GM19324 (cell line): ENCODE data around the gene RPTOR.

Experiments
- ATAC-seq: cut with Tn5 transposase; IDR thresholded peaks from one replicate; pipeline ENCODE4 v1.9.1; 2021; ENCODE audit warnings: mild to moderate bottlenecking, moderate library complexity; ENCODE audit not compliant: unreplicated experiment, low FRiP score

RPTOR gene

DNA sequence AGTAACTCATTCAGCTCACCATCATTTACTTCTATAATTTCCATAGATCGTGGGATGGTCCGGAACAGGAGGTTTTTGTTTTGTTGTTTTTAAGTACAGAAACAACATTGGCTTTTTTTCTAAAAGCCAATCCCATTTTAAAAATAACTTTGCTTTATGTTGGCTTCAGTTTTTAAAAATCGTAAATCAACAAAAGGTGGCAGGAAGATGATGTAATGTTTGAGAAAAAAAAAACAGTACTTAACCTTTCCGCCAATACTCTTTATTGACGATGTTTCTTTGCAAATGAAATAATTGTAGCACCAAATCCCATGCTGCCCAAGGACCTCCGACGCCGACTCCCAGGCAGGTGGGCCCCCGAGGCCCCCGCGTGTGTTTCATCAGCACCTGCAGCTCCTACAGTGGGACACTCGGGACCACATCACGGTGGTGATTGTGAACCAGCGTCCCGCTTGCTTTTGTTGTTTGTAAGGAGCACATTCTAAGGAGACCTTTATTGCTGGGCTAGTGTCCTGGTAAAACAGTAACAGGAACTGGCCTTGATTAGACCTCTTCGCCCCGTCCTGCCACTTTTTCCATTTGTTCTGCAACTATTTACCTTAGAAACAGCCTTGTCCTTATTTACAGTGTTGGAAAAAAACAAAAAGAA lies 306.8 kb downstream of the RPTOR start:
- ATAC-seq, result no peak

DNA sequence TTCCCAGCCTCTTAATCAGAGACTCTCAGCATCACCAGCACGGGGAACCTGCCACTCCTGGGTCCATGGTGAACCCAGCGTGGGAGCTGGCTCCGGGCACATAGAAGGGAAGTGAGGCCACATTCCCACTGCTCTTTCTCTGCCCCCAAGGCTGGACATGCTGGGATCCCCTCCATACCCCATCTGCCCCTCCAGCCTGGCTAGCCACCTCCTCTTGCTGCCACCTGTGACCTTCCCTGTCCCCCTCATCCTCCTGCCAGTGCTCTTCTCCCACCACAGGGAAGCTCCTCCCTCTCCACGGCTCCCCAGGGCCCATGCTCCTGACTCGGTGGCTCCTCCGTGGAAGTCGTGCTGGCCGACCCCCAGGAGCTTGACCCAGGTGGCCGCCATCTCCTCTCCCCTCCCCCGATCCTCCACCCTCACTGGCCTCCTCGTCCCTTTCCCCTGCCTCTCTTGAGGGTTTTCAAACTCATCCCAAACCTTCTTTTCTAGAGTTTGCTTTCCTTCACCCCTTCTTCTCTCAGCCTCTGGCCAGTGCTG lies 307.9 kb downstream of the RPTOR start:
- no peak for ATAC-seq

DNA sequence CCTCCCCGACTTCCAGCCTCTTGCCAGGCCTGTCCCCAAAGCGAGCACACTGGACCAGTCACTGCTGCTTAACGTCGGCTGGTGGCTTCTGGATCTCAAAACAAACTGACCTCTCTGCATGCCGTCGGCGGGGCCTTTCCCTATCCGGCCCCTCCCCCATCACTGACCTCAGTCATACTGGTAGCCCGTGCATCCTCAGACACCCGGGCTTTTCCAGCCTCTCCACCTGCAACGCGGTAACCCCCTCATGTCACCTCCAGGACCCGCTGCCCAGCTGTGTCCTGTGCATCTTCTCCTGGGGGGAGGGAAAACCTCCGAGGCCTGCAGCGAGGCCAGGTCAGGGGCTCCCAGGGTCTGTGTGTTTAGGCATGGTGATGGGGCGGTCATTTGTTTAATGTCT lies 308.4 kb downstream of the RPTOR start:
- ATAC-seq, result no peak

DNA sequence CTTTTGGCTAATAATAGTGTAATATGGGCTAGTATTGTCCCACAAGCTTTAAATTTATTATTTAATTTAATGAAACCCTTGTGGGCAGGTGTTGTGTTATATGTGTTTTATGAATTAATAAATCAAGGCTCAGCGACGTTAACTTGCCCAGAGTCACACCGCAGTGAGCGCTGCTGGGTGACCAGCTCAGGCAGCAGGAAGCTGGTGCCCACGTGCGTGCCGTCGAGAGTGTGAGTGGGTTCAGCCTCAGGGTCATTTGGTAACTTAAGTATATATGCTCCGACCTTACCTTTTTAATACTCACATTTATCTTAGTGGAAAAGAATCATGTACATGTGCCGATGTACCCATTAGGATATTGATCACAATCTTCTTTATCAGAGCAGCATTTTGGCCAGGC lies 309.6 kb downstream of the RPTOR start:
- no peak for ATAC-seq

DNA sequence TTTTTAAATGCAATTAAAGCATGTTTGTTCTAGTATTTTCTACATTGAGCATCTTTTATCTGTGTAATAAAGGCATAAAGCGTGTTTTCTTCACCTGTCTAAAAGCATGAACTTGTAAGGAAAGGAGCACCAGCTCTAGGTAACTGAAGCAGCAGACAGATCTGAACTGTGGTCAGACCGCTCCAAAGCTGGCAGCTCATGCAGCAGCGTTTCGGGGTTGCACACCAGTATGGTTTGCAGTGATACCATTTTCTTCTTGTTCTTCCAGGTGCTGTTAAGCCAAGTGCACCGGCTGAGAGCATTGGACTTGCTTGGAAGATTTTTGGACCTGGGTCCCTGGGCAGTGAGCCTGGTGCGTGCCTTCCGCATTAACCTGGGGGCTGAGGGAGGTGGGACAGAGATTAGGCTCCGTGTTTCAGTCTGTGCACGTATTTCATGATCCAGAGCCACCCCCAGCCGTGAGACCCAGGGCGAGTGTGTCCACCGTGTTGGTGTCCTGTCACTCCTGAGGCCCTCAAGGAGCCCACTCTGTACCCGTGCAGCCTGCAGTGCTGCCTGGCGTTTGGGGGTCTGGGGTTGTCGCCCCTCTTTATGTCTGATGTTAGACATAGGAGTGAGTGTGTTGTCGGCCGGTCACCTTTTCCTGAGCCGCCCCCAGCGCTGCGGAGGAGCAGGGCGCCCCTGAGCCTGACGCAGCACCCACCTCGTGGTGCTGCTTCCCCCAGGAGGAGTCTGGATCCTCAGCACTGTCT lies 310.7 kb downstream of the RPTOR start:
- ATAC-seq, result no peak

DNA sequence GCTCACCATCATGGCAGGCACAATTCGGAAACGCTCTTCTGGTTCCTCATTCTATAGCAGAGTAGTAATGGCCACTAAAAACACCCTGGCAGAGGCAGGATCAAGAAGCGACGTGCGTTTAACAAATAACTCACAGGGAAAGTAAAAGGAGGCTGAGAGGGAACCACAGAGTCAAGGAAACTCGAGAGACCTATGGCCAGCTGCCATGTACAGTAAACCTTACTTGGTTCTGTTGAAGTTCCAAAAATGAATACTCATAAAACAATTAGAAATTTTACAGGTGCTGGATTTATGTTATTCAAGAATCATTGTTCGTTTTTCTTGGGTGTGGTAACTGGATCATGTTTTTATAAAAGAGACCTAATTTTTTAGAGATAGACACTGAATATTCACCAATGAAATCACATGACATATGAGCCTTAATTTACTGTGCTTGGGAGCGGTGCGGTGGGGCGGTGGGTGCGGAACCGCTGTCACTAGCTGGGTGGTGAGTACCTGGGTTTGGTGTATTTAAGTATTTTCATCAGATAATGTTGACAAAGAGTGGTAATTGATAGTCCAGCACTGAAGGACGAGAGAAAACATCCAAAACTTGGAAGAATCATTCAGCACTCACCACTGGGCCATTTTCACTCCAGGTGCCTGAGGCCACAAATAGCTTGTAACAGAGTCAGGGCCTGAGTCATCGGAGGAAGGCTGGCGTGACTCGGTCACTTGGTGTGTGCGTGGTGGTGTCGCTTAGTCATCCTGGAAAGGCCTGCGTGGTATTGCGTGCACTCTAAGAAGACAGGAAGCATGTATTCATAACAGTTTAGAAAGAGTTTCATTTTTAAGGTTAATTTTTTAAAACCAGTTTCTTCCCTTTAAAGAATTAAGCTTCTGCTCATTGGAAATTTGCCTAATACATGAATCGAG lies 311.6 kb downstream of the RPTOR start:
- no peak for ATAC-seq

DNA sequence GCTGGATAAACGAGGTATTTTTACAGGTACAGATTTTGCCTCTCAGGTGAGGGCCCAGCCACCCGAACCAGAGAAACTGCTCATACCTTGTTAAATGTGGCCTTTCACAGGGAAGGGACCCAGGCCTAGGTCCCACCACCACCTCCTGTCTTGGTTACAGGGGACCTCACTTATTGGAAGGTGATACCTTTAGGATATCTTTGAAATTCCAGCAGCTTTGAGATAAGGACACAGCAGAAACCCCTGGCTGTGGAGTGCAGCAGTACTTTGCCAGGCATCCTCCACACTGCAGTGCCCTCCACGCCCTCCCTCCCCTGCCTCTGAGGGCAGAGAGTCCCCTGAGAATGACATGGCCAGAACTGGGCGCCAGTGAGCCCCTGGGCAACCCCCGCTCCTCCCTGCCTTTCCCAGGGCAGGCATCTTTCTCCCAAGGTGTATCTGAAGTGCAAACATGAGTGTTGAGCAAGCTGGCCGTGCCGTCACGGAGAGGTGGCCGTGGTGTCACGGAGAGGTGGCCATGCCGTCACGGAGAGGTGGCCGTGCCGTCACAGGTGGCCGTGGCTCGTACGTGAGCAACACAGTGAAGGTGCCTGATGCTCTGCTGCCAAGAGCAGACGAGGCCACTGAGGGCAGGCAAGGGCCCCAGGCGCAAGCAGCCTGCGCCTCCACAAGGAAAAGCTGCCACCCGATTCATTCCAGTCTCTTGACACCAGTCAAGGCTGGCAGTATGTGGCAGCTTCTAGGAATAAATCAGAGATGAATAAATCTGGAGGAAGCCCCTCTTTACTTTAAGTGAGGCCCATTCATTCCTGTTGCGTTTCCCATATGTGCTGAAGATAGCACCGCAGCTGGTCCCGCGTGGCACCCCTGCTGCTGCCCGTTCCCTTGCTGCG lies 312.5 kb downstream of the RPTOR start:
- no peak for ATAC-seq

DNA sequence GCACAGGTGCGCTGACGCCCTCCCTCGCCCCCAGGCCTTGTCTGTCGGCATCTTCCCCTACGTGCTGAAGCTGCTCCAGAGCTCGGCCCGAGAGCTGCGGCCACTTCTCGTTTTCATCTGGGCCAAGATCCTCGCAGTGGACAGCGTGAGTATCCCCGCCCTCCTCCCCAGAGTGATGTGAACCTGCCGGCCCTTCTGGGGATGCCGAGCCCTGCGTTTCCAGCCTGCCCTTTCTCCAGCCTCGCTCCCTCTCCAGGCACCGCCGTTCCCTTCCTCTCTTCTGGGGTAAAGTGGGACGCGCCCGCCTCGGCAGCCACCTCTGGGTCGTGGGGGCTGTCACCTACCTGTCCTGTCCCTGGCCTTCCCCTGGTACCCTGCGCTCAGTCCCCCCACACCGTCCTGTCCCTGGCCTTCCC lies 313.1 kb downstream of the RPTOR start:
- ATAC-seq, result no peak

DNA sequence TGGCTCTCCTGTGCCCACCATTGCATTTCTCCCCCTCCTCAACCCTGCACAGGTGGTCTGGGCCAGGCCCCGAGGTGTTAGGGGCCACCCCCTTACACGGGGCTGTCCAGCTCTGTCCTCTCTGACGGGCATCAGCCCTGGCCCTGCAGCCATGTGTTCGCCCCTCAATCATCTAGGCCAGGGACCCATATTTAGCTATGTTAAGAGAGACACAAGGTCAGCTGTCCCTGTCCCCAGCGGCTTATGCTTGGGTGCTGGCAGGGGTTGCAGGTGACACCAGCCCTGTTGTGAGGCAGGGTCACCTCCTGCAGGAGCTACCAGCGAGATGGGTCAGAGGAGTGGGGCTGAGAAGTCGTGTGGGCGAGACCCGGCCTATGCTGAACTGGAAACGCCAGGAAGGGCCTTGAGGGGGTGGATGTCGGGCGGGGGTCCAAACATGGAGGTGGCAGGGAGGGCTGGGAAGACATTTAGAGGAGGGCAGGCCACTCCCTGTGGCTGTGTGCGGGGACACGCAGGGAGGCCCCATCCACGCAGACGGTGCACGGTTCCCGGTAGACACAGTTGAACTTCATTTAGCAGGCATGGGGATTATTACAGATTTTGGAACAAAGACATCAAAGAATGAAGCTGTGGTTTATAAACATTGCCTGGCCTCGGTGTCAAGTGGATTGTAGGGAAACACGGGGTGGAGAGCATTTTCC lies 313.8 kb downstream of the RPTOR start:
- no peak for ATAC-seq

DNA sequence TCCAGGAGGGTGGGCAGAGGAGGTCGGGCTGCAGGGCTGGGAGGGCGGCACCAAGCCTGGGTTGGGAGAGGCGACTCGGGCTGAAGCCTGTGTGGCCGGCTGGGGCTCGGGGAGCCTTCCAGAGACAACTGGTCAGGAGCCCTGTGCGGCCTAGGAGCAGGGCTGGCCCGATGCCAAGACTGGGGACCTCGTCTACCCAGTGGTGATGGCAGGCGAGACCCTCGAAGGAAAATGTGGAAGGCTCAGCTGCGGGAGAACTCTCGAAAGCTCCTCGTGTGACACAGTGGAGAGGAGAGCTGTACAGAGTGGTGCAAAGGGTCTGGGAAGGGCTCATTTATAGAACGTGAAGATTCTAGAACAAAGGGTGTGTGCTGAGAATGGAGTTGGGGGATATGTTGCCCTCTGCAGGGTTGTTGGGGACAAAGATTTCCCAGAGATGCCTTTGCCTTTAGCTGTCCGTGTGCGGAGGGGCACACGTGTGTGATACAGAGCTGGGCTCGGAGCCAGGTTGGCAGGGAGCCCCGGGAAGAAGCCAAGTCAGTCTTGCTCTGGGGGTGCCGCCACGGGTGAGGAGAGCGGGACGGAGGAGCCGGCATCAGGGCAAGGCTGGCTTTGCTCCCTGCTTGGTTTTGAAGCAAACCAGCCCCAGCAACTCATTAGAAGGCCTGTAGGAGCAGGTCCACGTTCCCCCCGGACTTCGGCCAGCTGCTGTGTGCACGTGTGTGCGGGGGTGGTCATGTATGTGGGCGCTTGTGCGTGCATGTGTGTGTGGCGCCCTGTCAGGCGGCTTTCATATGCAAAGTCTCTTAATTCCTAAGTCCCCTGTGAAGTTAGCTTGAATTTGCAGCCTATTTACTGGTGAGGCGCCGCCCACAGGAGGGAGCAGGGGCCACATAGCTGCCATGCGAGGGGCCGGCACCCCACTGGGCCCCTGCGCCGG lies 314.6 kb downstream of the RPTOR start:
- ATAC-seq, result no peak

DNA sequence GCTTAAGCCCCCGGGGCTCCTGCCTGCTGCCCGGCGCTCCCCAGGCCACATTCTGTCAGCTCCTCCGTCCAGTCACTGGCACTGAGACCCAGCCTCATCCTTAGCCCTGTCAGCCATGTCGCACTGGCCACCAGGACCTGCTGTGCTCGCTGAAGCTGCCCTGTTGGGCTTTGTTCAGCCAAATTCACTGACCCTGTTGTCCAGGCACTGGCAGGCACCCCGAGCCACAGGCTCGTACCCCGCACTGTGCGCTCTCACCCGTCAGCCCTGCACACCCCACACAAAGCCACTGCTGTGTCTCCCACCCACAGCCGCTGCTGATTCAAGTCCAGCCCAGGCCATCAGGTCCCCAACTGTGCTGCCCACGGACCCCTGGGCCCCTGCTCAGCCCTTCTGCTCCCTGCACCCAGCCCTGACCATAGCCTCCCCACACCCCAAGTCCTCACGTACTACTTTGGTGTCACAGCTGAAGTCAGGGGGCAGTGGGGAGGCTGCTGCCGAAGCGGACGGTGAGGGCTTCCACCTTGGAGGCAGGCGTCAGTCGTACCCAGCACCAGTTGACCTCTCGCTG lies 315.5 kb downstream of the RPTOR start:
- ATAC-seq, result no peak

DNA sequence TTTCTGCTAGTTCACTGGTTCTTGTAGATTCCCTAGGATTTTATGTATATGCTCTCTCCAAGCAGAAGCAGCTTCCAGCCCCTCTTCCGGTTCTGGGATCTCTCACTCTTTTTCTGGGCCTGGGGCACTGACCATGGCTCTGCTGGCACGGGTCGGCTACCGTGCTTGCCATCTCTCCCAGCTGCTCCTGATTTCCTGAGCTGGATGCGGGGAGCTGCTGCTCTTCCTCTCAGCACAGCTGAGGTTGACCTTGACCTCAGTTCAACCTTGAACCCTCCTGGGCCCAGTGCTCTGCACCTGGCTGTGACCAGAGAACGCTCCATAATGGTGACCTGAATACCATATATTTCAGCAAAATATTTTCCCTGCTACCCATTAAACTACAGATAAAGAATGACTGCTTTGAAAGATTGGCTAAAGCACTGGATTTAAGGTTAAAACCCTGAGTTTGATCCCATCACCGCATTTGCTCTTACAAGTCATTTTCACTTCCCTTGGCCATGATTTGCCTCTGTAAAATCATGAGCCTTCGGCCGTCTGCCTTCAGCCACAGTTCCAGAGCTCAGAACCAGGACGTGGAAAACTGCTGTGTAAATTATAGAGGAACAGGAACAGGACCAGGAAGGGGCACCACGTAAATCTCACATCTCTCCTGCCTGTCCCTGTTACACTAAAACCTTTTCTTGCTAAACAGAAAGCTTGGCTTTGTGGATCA lies 316.2 kb downstream of the RPTOR start:
- no peak for ATAC-seq

DNA sequence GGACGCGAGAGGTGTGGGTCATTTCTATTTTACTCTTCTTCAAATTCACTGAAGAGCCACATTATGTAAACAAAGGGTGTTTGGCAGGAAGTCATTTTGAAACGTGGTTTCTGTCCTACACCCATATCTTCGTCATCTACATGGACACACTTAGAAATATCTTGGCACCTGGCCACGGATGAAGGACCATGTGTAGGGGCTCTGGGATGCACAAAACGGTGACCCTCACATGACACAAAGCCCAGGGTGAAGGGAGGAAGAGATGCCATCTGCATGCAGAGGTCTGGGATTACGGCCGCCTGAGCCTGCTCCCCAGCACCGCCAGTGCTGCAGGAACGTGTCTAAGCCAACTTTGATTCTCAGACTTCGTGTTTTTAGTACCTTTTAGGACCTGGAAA lies 316.8 kb downstream of the RPTOR start:
- no peak for ATAC-seq

DNA sequence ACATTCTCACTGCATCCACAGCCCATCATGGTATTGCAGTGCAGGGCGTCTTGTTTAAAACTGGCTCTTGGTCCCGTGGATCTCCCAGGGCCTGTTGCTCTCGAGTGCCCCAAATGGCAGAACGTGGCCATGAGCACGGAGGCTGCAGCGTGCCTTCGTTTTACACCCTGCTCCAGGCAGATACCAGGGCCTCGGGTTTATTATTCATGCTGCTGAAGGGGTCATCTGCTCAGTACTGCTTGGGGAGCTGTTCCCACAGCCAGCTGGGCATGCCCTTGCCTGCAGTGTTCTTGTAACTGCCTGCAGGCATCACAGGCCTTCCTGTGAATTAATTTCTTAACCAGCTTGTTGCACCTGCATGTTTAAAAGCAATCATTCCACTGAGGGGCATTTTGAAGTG lies 317.3 kb downstream of the RPTOR start:
- no peak for ATAC-seq

DNA sequence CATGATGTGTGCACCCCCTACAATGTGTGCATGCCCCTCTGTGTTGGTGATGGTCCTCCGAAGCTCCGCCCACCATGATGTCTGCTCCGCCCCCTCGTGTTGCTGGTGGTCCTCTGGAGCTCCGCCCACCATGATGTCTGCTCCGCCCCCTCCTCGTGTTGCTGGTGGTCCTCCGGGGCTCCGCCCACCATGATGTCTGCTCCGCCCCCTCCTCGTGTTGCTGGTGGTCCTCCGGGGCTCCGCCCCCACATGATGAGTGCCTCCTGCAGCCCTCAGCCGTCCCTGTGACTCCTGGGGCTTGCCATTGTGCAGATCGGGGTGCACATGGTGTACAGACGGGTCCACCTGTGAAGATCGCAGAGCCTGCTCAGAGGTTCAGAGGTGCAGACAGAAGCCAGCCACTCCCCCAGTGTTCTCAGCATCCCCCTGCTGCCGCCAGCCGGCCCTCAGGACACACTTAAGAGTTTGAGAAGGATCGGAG lies 317.9 kb downstream of the RPTOR start:
- ATAC-seq, result no peak

DNA sequence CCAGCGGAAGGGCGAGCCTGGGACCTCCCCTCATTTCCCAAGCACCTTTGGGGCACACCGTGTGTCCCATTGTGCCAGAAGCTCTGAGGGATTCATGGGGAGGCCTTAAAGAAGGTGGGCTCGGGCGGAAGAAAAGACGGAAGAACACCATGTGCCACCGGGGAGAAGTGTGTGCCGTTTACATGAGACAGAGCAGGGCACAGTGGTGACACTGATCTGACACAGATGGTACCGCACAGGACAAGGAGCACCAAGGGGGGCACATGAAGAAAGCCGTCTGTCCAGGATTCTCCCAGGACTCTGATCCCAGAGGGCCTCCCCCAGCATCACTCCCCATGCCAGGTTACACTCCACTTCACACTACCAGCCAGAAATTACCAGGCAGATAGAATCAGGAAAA lies 318.3 kb downstream of the RPTOR start:
- ATAC-seq, result no peak

DNA sequence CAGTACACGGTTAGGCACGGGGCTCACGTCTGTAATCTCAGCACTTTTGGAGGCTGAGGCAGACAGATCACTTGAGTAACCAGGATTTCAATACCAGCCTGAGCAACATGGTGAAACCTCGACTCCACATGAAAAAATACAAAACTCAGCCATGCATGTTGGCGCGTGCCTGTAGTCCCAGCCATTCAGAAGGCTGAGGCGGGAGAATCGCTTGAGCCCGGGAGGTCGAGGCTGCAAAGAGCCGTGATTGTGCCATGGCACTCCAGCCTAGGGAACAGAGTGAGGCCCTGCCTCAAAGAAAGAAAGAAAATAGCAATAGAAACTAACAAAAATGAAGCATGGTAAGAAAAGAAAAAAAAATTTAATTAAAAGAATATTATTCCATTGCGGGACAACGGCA lies 319.0 kb downstream of the RPTOR start:
- ATAC-seq, result no peak
